Neural cell (in vitro differentiated cells): ENCODE measurements around the gene CEP89. TPM values are rescaled to one million over a fixed set of nuclear protein-coding genes. Genes with fewer than 3 reads are reported as not detected.

ENCODE experiments used
- H2AFZ ChIP-seq: fragments of 200-600, 300-800 bp; sonication (generic), shearing (Covaris generic); 2 replicates; pipeline ENCODE4 v1.6.0; 2014; ENCODE audit warnings: low read depth, mild to moderate bottlenecking, antibody characterized with exemption, low read length, moderate library complexity
- H3F3A ChIP-seq: fragments of 200-600 bp; shearing (Covaris generic); 2 replicates; pipeline ENCODE4 v1.6.1; 2016; ENCODE audit warnings: mild to moderate bottlenecking, moderate library complexity, mixed read lengths, antibody characterized with exemption, low read length; ENCODE audit not compliant: insufficient read depth, poor library complexity, severe bottlenecking
- H3K27ac ChIP-seq: fragments of 200-600, 300-800 bp; sonication (generic), shearing (Covaris generic); 2 replicates; pipeline ENCODE4 v1.5.1; 2014; ENCODE audit warnings: mild to moderate bottlenecking, low read length, moderate library complexity
- H3K27me3 ChIP-seq: fragments of 300-800, 200-600 bp; sonication (generic), shearing (Covaris generic); 2 replicates; pipeline ENCODE4 v1.6.0; 2014; ENCODE audit warnings: mild to moderate bottlenecking, low read depth, low read length, moderate library complexity; ENCODE audit not compliant: insufficient read depth
- H3K36me3 ChIP-seq: fragments of 300-800, 200-600 bp; sonication (generic), shearing (Covaris generic); 2 replicates; pipeline ENCODE4 v1.5.1; 2014; ENCODE audit warnings: mild to moderate bottlenecking, antibody characterized with exemption, low read length, moderate library complexity; ENCODE audit not compliant: insufficient read depth
- H3K4me2 ChIP-seq: fragments of 300-800, 200-600 bp; sonication (generic), shearing (Covaris generic); 2 replicates; pipeline ENCODE4 v1.6.0; 2014; ENCODE audit warnings: mild to moderate bottlenecking, low read length
- H3K4me3 ChIP-seq: fragments of 300-800, 200-600 bp; sonication (generic), shearing (Covaris generic); 2 replicates; pipeline ENCODE4 v1.5.1; 2014; ENCODE audit warnings: mild to moderate bottlenecking, low read length, moderate library complexity
- H3K79me2 ChIP-seq: fragments of 200-600 bp; shearing (Covaris generic); replicated peaks from 2 replicates; pipeline ENCODE4 v1.6.0; 2014; ENCODE audit warnings: mild to moderate bottlenecking, low read length, moderate library complexity; ENCODE audit not compliant: insufficient read depth
- H3K9ac ChIP-seq: fragments of 300-800, 200-600 bp; sonication (generic), shearing (Covaris generic); 2 replicates; pipeline ENCODE4 v1.6.1; 2016; ENCODE audit warnings: mild to moderate bottlenecking, low read length, mixed read lengths
- H3K9me2 ChIP-seq: fragments of 200-600 bp; shearing (Covaris generic); 2 replicates; pipeline ENCODE4 v1.6.1; 2016; ENCODE audit warnings: mild to moderate bottlenecking, low read length, mixed read lengths; ENCODE audit not compliant: insufficient read depth
- H3K9me3 ChIP-seq: fragments of 200-600, 300-800 bp; sonication (generic), shearing (Covaris generic); 2 replicates; pipeline ENCODE4 v1.6.1; 2016; ENCODE audit warnings: mild to moderate bottlenecking, mixed run types, low read length, moderate library complexity, mixed read lengths
- H4K20me1 ChIP-seq: fragments of 200-600 bp; shearing (Covaris generic); 2 replicates; pipeline ENCODE4 v1.6.1; 2016; ENCODE audit warnings: mild to moderate bottlenecking, mixed run types; ENCODE audit not compliant: insufficient read depth
- CTCF ChIP-seq: fragments of 450-650 bp; IDR thresholded peaks from 2 replicates; pipeline ENCODE4 v1.5.1; 2014; ENCODE audit warnings: antibody characterized with exemption, mild to moderate bottlenecking, moderate library complexity; ENCODE audit not compliant: poor library complexity, severe bottlenecking
- EP300 ChIP-seq: fragments of 450-650 bp; conservative IDR thresholded peaks from 2 replicates; pipeline ENCODE4 v1.6.1; 2014; ENCODE audit warnings: antibody characterized with exemption, mild to moderate bottlenecking, moderate library complexity; ENCODE audit not compliant: poor library complexity, severe bottlenecking
- EZH2 ChIP-seq: fragments of 200-600, 300-800 bp; shearing (Covaris generic), sonication (generic); IDR thresholded peaks from 2 replicates; pipeline ENCODE4 v1.6.1; 2014; ENCODE audit warnings: antibody characterized with exemption, low read length, borderline replicate concordance, mild to moderate bottlenecking; ENCODE audit not compliant: insufficient read depth, poor library complexity, severe bottlenecking
- MXI1 ChIP-seq: fragments of 450-650 bp; conservative IDR thresholded peaks from 2 replicates; pipeline ENCODE4 v1.6.1; 2014; ENCODE audit warnings: antibody characterized with exemption, mild to moderate bottlenecking; ENCODE audit not compliant: poor library complexity, severe bottlenecking
- POLR2AphosphoS5 ChIP-seq: IDR thresholded peaks from 2 replicates; pipeline ENCODE4 v1.6.1; 2012
- RAD21 ChIP-seq: fragments of 450-650 bp; conservative IDR thresholded peaks from 2 replicates; pipeline ENCODE4 v1.6.1; 2014; ENCODE audit warnings: antibody characterized with exemption, mild to moderate bottlenecking, moderate library complexity
- SMC3 ChIP-seq: fragments of 450-650 bp; conservative IDR thresholded peaks from 2 replicates; pipeline ENCODE4 v1.6.1; 2014; ENCODE audit warnings: antibody characterized with exemption, mild to moderate bottlenecking, moderate library complexity; ENCODE audit not compliant: poor library complexity
- TAF1 ChIP-seq: IDR thresholded peaks from 2 replicates; pipeline ENCODE4 v1.6.1; 2012; ENCODE audit warnings: low read depth
- polyA plus RNA-seq: library from polyadenylated mRNA; depleted of rRNA; stranded (reverse); fragments of >200 nt; gene quantifications from 2 replicates; pipeline ENCODE4 v1.2.3, GENCODE V29; 2014
- TF ChIP-seq, protein P1 (sequence below): IDR thresholded peaks from 2 replicates; pipeline ENCODE4 v1.6.1; 2012; ENCODE audit warnings: borderline replicate concordance

The CEP89 gene
- polyA plus RNA-seq, 1 donor from 2014 or later, result 24.1 TPM

- no peaks in the 10 kb centered on the region for H3K9me2 ChIP-seq
- H3F3A ChIP-seq, result no peaks in the 10 kb centered on the region
- H3K27me3 ChIP-seq, result no peaks in the 10 kb centered on the region
- no peak overlapping the region for H3K27ac ChIP-seq
- no peak overlapping the region for H3K4me3 ChIP-seq
- no peak overlapping the region for H3K4me2 ChIP-seq
- H4K20me1 ChIP-seq, result no peaks in the 10 kb centered on the region
- no peaks in the 10 kb centered on the region for H3K79me2 ChIP-seq
- H3K9me3 ChIP-seq, result no peaks in the 10 kb centered on the region
- no peak overlapping the region for H3K9ac ChIP-seq
- no peaks in the 10 kb centered on the region for H3K36me3 ChIP-seq
- no peak for TF ChIP-seq EP300
- TF ChIP-seq, protein P1, sequence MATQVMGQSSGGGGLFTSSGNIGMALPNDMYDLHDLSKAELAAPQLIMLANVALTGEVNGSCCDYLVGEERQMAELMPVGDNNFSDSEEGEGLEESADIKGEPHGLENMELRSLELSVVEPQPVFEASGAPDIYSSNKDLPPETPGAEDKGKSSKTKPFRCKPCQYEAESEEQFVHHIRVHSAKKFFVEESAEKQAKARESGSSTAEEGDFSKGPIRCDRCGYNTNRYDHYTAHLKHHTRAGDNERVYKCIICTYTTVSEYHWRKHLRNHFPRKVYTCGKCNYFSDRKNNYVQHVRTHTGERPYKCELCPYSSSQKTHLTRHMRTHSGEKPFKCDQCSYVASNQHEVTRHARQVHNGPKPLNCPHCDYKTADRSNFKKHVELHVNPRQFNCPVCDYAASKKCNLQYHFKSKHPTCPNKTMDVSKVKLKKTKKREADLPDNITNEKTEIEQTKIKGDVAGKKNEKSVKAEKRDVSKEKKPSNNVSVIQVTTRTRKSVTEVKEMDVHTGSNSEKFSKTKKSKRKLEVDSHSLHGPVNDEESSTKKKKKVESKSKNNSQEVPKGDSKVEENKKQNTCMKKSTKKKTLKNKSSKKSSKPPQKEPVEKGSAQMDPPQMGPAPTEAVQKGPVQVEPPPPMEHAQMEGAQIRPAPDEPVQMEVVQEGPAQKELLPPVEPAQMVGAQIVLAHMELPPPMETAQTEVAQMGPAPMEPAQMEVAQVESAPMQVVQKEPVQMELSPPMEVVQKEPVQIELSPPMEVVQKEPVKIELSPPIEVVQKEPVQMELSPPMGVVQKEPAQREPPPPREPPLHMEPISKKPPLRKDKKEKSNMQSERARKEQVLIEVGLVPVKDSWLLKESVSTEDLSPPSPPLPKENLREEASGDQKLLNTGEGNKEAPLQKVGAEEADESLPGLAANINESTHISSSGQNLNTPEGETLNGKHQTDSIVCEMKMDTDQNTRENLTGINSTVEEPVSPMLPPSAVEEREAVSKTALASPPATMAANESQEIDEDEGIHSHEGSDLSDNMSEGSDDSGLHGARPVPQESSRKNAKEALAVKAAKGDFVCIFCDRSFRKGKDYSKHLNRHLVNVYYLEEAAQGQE, result no peak
- TF ChIP-seq MXI1, result no peak
- no peak for TF ChIP-seq TAF1
- no peak for TF ChIP-seq RAD21
- no peak for TF ChIP-seq EZH2
- TF ChIP-seq POLR2AphosphoS5, result no peak
- no peak for TF ChIP-seq SMC3
- no peak for TF ChIP-seq CTCF
- H2AFZ ChIP-seq, result no peak overlapping the region
Observed at GRCh38 chr19:32829345-32829896, 142.3 kb downstream of the CEP89 start.

- H2AFZ ChIP-seq, result no peak overlapping the region
- H3K4me3 ChIP-seq, result no peak overlapping the region
- H4K20me1 ChIP-seq, result no peaks in the 10 kb centered on the region
- no peaks in the 10 kb centered on the region for H3K9me2 ChIP-seq
- no peaks in the 10 kb centered on the region for H3K36me3 ChIP-seq
- no peak overlapping the region for H3K27ac ChIP-seq
- no peak overlapping the region for H3K4me2 ChIP-seq
- no peaks in the 10 kb centered on the region for H3K27me3 ChIP-seq
- no peak for TF ChIP-seq MXI1
- no peaks in the 10 kb centered on the region for H3K9me3 ChIP-seq
- no peaks in the 10 kb centered on the region for H3K79me2 ChIP-seq
- H3K9ac ChIP-seq, result no peak overlapping the region
- no peaks in the 10 kb centered on the region for H3F3A ChIP-seq
Observed at GRCh38 chr19:32828643-32829344, 143.0 kb downstream of the CEP89 start.
